Endothelial cell (in vitro differentiated cells): Measurements from ENCODE around the gene UGT1A9. TPM values are rescaled to one million over a fixed set of nuclear protein-coding genes. Genes with fewer than 3 reads are reported as not detected.

Experiments
- DNase-seq: peaks from one replicate; pipeline ENCODE4 v3.0.0; 2021; ENCODE audit warnings: low spot score
- H3K27ac Mint-ChIP-seq: one replicate; pipeline ENCODE4 v1.8.0; 2021; ENCODE audit warnings: mixed read lengths, inconsistent platforms; ENCODE audit not compliant: unreplicated experiment
- H3K27me3 Mint-ChIP-seq: one replicate; pipeline ENCODE4 v1.8.0; 2021; ENCODE audit warnings: mild to moderate bottlenecking, moderate library complexity, mixed read lengths, inconsistent platforms; ENCODE audit not compliant: unreplicated experiment
- H3K36me3 Mint-ChIP-seq: one replicate; pipeline ENCODE4 v1.8.0; 2021; ENCODE audit warnings: mild to moderate bottlenecking, low read depth, mixed read lengths, inconsistent platforms; ENCODE audit not compliant: unreplicated experiment
- H3K4me1 Mint-ChIP-seq: one replicate; pipeline ENCODE4 v1.8.0; 2021; ENCODE audit warnings: mild to moderate bottlenecking, mixed read lengths, inconsistent platforms; ENCODE audit not compliant: unreplicated experiment
- H3K4me3 Mint-ChIP-seq: one replicate; pipeline ENCODE4 v1.8.0; 2021; ENCODE audit warnings: mild to moderate bottlenecking, mixed read lengths, inconsistent platforms; ENCODE audit not compliant: unreplicated experiment
- H3K9me3 Mint-ChIP-seq: one replicate; pipeline ENCODE4 v1.8.0; 2021; ENCODE audit warnings: mixed read lengths, inconsistent platforms; ENCODE audit not compliant: unreplicated experiment
- CTCF ChIP-seq: fragments of 200-600 bp; sonication (generic); IDR thresholded peaks from one replicate; pipeline ENCODE4 v1.5.0; 2021; ENCODE audit warnings: antibody characterized with exemption; ENCODE audit not compliant: unreplicated experiment
- total RNA-seq: library from RNA; stranded (reverse); fragmentation: NEBNext Ultra II Directional; extraction: Animal tissue kit (Norgen Biotek cat#: 25700); gene quantifications from one replicate; pipeline ENCODE4 v1.2.1, GENCODE V29; 2021; ENCODE audit not compliant: unreplicated experiment

Gene UGT1A9
- total RNA-seq, 1 donor from 2014 or later = not detected

- H3K36me3 Mint-ChIP-seq = no peaks in the 10 kb centered on the region
- no peaks in the 10 kb centered on the region for H3K4me1 Mint-ChIP-seq
- no peak overlapping the region for H3K27ac Mint-ChIP-seq
- H3K9me3 Mint-ChIP-seq = no peaks in the 10 kb centered on the region
- TF ChIP-seq CTCF = no peak
- no peak for DNase-seq
- H3K4me3 Mint-ChIP-seq = no peak overlapping the region
- H3K27me3 Mint-ChIP-seq = no peaks in the 10 kb centered on the region
Observed at GRCh38 chr2:233673896-233674295, 2.2 kb downstream of the UGT1A9 start.

GRCh38 chr2:233674314-233674713 is 2.6 kb downstream of the UGT1A9 start:
- Mint-ChIP-seq H3K4me1 (no peaks in the 10 kb centered on the region), H3K9me3 (no peaks in the 10 kb centered on the region), H3K36me3 (no peaks in the 10 kb centered on the region), H3K4me3 (no peak overlapping the region), H3K27me3 (no peaks in the 10 kb centered on the region), H3K27ac (no peak overlapping the region)
- DNase-seq = no peak
- TF ChIP-seq CTCF = no peak

- Mint-ChIP-seq H3K36me3 (no peaks in the 10 kb centered on the region), H3K4me3 (no peak overlapping the region), H3K4me1 (no peaks in the 10 kb centered on the region), H3K9me3 (no peaks in the 10 kb centered on the region), H3K27me3 (no peaks in the 10 kb centered on the region), H3K27ac (no peak overlapping the region)
- DNase-seq = no peak
- peak; percentile 35 for TF ChIP-seq CTCF
Observed at GRCh38 chr2:233674995-233675394, 3.3 kb downstream of the UGT1A9 start.

GRCh38 chr2:233676046-233676445 is 4.3 kb downstream of the UGT1A9 start:
- DNase-seq = no peak
- H3K27me3 Mint-ChIP-seq = no peaks in the 10 kb centered on the region
- H3K36me3 Mint-ChIP-seq = no peaks in the 10 kb centered on the region
- no peaks in the 10 kb centered on the region for H3K9me3 Mint-ChIP-seq
- no peaks in the 10 kb centered on the region for H3K4me1 Mint-ChIP-seq
- H3K4me3 Mint-ChIP-seq = no peak overlapping the region
- no peak for TF ChIP-seq CTCF
- H3K27ac Mint-ChIP-seq = no peak overlapping the region

DNA sequence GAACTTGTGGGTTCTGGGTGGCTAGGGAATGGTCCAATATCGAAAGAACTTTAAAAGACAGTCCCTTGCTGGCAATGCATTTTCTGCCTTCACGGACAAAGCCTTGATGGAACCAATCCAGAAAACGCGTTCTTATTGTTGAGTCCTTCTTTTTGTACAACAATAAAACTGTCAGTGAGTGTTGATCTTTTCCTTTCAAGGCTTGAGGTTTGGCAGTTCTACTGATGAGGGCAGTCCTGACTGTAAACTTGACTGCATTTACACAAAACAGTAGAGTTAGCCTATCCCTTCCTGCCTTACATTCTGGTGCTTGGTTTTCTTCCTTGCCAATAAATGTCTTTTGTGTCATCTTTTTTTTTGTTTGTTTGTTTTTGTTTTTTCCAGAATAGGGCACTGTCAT is 7.5 kb downstream of the UGT1A9 start:
- H3K27ac Mint-ChIP-seq = no peak overlapping the region
- H3K27me3 Mint-ChIP-seq = no peaks in the 10 kb centered on the region
- no peaks in the 10 kb centered on the region for H3K36me3 Mint-ChIP-seq
- H3K4me1 Mint-ChIP-seq = no peaks in the 10 kb centered on the region
- H3K9me3 Mint-ChIP-seq = no peaks in the 10 kb centered on the region
- DNase-seq = no peak
- no peak for TF ChIP-seq CTCF
- H3K4me3 Mint-ChIP-seq = no peak overlapping the region
